Stimulated activated CD8-positive, alpha-beta memory T cell treated with anti-CD3 and anti-CD28 coated beads, Interleukin-12 subunit alpha, Interleukin-12 subunit beta, amount 100 ng/mL, for 24 hours (primary cell): Measurements from ENCODE around the gene CAMTA1.
"Not testable (repeated sequence)": the region's sequence is repeated elsewhere in the genome, so short reads cannot be mapped to it uniquely, and the experiment has no call there.

Experiments
- DNase-seq: peaks from one replicate; pipeline ENCODE4 v3.0.0-alpha.2; 2020; ENCODE audit errors: extremely low read depth

CAMTA1 gene

DNA sequence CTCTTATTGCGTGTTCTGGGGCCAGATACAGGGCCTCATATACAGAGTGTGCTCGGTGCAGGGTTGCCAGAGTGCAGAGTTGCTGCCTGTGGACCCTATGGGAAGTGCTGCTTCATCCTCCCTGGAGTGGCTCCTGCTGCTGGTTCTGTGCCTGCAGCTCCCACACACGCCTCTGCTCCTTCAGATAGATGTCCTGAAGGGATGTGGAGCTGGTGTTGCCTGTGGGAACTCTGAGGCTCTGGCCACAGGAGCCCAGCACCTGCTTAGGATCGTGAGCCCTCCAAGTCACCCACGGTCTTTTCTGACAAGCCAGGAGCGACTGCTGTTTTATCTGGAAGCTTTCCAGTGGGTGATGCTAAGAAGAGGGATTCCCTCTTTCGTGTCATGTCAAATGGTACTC is 120.5 kb downstream of the CAMTA1 start:
- DNase-seq: no peak

DNA sequence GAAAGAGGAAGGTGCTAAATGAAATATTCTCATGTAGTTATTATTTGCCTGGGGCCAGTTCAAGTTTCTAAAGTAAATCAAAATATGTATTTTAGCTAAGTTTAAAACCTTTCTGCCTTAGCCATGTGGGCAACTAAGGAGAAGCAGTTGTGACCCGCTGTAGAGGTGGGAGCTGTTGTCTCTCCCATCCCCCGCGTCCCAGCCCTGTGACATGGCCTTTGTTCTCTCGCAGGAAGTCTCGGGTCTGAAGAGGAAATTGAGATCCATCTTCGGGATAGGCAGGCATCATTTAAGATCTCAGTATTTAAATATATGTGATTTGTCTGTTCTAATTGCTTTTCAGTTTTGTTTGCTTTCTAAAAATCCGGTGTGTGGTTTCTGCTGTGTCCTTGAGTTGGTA is 121.5 kb downstream of the CAMTA1 start:
- no peak for DNase-seq

DNA sequence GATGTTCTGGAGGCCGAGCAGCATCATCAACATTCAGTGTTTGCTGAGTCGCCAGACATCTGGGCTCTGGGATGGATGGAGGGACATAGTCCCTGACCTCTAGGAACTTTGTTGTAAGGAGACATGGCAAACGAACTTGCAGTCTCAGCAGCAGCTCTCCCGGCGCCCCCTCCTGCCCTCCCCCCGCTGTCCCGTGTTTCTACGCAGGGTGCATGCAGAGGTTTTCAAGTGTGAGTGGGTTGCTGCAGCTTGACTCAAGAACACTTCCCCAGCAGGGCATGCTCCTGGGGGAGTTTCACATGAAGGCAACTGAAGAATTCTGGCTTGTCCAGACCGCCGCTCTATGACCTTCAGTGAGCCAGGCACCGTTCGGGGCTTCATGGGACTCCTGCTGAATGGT is 121.9 kb downstream of the CAMTA1 start:
- no peak for DNase-seq

DNA sequence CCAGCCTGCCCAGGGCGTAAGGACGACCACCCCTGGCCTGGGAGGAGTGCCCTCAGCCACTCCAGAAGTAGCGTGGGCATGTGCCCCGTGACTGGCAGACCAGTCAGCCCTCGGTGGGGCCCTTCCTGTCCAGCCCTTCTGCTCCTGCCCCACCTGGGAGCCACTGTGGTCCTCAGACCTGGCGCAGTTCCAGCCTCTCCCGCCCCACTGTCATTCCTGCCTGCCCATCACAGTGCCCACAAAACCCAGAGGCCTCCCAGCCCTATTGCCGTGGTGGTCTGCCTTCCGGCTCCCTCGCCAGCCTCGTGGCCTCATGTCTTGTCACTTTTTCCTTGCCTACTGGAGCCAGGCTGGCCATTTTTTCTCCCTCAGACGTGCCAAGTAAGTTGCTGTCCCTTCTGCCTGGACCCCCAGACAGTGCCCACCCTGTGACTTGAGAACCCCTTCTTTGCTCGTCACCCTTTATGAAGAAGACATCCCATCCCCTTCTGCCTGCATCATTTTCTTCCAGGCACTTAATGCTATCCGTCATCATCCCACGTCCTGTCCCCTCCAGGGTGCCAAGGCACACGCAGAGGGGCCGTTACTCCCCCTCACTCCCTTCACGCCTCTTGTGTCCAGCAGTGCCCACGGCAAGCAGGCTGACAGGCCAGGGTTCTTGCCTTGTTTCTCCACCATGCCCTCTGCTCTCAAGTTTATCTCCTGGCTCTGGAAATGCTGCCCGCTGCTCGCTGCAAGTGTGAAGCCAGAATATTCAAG is 122.6 kb downstream of the CAMTA1 start:
- DNase-seq: no peak

DNA sequence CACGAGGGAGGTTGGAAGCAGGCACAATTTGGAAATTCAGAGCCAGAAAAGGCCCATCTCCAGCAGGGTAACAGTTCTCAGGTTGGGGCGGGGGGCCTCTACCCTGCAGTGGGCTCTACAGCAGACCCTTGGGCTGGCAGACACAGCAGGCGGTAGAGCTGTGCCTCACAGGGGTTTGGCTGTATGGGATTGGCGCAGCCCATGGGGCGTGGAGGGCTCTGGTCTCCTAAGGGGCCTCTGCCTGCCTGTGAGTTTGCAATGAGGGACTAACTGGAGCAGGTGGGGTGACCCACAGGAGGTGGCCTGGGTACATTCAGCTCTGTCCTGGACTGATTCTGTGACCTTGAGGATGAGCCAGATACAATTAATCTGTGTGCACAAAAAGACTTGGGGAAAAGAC is 124.1 kb downstream of the CAMTA1 start:
- DNase-seq: no peak

DNA sequence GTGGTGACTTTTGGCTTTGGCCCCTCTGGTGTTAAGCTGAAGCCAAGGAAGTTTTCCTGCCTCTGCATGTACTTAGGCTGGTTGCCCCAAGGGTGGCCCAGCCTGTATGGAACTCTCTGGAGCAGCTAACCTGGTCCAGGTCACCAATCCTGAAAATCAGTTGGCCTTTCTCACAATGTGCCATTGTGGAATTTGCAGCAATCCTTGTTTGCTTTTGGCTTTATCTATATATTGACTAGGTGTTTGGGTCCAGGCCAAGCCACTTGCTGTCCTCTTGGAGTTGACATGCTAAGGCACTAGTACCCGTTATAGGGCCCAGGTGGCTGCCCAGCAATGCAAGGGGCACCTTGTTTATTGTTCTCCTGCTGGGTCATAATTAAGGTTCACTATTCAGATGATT is 124.6 kb downstream of the CAMTA1 start:
- DNase-seq: no peak

DNA sequence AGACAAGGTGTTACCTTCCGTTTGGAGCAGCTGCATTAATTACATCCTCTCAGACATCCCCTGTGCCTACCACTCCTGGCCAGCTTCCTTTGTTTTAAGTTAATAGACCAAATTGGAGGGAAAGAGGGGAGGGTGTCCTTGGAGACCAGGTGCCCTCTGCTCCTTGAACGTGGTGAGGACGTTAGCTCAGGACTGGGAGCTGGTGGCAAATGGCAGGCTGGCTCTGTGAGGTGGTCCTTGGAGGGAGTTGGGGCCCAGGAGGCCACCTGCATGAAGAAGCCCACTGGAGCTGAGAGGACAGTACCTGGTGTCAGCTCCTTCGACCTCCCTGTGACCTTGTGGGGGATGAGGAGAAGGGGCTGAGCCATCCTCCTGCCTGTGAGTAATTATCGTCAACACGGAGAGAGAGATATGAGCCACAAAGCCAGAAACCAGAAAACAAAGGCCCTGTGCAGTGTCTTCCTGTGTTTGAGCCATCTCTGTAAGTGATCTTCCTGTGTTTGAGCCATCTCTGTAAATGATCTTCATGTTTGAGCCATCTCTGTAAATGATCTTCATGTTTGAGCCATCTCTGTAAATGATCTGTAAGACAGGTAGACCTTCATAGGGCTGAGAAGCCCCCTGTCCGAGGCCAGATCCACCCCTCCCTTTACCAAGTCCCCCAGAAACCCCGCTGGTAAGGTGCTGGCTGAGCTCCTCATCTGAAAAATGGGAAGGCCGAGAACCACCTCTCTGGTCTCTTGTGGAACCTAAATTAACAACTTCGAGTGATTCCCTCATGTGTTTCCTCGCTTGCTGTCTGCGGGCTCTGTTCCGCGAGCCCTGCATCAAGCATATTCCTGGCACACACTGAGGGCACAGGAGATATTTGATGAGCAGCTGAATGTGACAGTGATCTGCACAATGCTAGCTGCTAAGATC is 126.0 kb downstream of the CAMTA1 start:
- no peak for DNase-seq

DNA sequence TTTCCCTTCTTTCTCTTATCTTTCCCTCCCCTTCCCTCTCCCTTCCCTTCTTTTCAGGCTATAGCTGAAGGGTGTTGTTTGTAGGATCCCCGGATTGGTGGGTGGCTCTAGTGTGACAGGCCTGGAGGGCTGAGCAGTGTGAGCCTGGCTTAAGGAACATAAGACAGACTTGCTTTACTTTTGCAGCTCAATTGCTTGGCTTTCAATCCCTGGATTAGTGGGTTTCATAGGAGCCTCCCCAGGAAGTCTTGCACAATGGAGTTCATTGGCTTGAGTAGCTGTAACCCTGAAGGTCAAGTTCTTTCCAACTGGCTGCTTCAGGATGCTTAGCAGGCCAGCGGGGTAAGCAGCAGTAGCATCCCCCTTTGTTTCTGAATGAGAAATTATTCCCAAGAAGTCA is 126.7 kb downstream of the CAMTA1 start:
- no peak for DNase-seq

DNA sequence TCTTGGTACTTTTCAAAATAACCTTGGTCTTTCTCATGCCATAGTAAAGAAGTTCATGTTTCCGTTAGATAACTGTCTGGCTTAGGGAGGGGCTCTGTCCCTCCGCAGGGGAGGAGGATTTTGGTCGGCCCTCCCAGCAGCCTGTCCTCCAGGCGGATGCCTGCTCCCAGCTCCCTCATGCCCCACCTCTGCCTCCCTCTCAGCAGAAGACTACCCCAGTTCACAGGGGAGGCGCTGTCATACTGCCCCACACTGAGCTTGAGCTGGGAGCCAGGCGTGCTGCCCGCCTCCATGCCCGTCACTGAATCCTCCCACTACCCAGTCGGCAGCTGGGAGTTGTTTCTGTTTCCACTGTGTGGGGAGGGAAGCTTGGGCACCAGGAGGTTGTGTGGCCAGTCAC is 127.3 kb downstream of the CAMTA1 start:
- no peak for DNase-seq

DNA sequence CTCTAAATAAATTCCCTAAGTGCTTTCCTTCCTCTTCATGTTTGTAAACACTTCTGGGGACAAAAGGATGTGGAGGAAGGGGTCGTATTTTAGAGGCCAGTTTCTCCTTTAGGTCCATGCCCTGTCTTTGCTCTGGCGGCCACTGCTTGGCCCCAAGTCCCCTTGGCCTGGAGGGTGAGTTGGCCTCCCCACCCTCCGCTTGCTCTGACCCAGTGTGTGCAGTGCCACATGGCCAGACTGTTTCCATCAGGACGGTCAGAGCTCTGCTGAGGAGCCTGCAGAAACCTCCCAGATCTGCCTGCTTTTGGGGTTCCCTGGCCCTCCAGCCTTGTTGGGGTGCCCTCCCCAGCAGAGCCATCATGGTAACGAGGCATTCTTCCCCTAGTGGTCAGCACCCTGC is 127.8 kb downstream of the CAMTA1 start:
- DNase-seq: no peak

DNA sequence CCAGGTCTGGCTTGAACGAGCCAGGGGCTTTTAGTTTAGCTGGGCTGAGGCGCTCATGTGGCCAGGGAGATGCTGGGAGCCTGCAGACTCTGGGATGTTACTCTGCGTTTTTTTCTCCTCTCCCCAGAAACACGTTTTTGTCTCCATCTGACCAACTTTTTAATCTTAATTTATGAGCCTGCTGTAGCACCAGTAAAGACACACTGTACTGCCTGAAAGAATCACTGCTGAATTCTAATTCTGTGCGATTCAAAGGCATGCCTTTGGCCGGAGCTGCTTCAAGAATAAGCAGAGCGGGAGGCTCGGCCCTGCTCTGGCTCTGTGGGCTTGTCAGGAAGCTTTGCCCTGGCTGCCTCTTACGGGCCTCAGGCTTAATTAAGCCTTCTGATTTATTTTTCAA is 129.5 kb downstream of the CAMTA1 start:
- DNase-seq: no peak

DNA sequence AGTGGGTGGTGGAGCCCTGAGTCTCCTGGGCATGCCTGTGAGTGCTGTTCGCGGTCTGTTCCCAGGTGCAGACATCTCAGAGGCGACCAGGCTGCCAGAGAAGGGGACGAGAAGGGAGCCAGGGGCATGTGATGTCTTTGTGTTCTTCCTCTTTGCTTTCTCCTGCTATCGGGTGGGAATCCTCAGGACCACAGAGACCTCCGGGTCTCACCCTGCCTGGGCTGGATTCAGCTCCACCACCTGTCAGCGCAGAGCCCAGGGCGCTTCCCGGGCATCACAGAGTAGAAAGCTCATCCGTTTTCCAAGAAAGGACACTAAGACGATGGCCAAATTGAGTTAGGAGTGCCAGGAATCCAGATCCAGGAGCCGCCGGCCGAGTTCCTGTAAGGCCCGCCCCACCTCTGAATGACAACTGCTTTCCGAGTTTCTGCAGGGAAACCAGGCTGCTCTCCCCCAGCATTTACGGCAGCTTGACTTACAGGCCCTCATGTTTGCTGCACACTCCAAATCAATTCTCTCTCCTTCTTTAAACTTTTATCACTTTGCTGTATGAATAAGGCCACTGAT is 130.8 kb downstream of the CAMTA1 start:
- no peak for DNase-seq

DNA sequence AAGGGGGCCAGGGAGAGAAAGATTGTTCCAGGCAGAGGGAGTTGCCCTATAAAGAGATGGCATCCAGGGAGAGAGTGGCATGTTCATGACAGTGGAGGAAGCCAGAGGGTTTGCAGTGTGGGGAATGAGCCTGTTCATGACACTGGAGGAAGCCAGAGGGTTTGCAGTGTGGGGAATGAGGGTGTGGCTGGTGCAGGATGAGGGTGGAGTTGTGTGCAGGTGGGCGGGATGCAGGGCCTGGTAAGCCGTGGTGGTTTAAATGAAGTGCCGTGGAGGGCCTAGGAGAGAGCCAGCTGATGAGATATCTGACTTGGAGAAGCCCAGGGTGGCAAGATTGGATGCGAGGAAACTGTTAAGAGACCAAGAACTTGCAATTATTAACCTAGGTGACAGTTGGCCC is 131.8 kb downstream of the CAMTA1 start:
- no peak for DNase-seq

DNA sequence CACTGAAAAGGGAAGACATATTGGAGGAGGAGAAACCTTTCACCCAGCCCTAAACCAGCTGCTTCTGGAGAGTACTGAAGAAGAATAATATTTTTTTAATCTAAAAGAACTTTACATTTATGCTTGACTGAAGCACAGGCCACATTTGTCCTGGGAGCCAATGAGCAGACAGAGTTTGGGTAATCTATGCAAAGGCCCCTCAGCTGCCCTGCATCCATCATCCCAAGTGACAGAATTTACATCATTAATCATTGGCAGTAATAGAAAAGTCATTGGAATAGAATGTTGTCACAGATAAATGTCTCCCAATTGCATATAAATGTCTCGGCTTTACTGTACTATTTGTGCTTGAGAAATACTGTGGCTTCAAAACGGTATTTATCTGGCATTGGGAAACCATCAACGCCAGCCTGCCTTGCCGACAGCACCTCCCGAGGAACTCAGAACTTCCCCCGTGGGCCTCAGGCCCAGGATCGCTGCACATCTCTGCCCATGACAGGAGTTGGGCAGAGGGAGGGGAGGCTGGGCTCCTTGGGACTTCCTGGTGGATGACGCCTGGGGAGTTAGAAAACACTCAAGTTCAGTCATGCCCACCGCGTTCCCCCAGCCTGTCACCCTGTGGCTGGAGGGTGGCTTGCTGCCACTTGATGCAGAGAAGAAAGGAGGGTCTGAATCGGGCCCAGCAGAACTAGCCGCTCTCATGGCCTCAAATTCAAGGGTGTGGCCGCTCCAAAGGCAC is 133.1 kb downstream of the CAMTA1 start:
- no peak for DNase-seq

DNA sequence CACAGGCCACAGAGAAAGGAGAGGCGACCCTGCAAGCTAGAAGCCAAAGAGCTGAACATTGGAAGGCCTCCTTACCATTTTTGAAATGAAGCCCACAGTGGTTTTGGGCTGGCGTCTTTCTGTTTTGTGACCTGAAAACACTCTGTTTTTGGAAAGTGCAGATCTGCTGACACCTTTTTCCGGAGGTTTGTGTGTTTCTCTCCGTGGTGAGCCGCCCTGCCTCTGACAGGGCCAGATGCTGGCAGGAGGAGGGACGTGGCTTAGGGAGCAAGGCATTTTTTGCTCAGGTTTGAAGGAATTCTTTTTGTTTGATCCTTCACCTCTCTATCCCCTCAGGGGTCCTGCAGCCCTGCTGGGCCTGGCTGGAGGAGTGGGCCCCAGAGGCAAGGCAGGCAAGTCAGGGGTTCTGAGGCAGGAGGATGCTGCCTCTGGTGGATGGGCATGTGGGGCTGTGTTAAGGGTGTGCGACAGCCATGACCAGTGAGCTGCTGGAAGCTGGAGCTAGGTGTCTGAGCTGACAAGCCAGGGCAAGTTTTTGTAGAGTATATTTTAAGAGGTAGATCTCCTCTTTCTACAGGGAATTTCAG is 133.8 kb downstream of the CAMTA1 start:
- no peak for DNase-seq

DNA sequence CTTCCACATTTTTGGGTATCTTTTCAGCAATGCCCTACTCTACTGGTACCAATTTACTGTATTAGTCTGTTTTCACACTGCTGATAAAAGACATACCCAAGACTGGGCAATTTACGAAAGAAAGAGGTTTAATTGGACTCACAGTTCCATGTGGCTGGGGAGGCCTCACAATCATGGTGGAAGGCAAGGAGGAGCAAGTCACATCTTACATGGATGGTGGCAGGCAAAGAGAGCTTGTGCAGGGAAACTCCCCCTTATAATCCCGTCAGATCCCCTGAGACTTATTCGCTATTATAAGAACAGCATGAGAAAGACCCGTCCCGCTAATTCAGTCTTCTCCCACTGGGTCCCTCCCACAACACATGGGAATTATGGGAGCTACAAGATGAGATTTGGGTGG is 136.3 kb downstream of the CAMTA1 start:
- not testable (repeated sequence) for DNase-seq

DNA sequence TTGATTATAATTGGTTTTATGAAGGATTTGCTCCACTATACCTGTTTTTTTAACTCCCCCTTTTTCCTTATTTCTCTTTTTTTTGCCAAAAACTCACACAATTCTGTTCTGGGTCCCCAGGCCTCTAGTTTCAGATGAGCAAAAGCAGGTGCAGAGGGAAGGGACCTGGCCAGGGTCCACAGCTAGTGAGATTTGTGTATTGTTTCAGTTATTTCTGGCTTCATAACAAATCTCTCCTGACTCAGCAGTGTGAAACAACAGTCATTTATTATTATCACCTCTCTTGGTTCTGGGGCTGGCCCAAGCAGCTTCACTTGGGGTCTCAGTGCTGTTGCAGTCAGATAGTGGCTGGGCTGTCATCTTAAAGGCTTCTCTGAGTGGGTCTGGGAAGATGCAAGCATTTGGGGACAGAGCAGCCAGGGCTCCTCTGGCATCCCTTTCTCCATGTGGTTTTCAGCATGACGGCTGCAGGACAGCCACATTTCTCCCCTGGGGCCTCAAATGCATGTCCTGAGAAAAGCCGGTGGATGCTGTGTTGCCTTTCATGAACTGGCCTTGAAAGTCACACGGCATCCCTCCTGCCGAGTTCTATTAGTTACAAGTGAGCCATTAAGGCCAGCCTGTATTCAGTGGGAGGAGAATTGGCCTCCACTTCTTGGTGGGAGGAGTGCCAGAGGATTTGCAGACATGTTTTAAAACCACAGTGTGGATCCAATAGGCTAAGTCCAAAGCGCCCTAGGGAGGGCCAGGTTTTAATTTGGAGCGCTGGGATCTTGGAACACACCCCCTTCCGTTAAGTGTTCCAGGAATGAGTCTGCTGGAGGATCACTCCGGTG is 137.1 kb downstream of the CAMTA1 start:
- DNase-seq: no peak

DNA sequence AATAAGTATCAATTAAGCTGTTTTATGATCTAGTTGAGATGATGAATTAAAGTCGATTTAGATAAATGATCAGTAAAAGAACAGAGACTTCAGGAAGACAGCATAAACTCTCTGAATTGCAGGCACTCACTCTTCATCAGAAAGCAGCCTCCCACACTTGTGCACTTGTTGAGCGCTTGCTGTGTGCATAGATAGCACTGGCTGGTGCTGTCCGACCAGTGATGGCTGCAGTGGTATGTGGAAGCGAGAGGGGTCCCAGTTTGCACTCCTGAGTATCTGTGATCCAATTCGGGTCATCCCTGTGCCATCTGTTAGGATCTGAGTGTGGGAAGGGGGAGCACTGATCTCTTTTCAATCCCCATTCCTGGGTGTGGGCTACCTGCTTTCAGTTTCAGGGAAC is 137.8 kb downstream of the CAMTA1 start:
- DNase-seq: no peak

DNA sequence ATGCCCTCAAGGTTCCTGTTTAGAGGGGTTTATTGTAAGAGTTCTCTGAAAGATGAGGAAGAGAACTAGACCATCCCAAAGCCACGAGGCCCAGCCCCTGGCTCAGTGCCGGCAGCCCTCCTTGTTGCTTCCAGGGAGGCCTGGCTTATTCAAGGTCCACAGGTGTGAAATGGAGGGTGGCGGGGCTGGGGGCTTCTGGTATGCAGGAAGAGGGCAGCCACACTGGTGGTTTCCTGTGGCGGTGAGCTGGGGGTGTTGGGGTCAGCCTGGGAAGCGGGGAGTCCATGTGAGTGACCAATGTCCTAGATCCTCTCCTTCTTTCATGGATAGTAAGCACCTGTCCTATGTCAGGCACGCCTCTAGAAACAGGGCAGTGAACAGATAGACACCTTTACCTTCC is 138.2 kb downstream of the CAMTA1 start:
- DNase-seq: no peak

DNA sequence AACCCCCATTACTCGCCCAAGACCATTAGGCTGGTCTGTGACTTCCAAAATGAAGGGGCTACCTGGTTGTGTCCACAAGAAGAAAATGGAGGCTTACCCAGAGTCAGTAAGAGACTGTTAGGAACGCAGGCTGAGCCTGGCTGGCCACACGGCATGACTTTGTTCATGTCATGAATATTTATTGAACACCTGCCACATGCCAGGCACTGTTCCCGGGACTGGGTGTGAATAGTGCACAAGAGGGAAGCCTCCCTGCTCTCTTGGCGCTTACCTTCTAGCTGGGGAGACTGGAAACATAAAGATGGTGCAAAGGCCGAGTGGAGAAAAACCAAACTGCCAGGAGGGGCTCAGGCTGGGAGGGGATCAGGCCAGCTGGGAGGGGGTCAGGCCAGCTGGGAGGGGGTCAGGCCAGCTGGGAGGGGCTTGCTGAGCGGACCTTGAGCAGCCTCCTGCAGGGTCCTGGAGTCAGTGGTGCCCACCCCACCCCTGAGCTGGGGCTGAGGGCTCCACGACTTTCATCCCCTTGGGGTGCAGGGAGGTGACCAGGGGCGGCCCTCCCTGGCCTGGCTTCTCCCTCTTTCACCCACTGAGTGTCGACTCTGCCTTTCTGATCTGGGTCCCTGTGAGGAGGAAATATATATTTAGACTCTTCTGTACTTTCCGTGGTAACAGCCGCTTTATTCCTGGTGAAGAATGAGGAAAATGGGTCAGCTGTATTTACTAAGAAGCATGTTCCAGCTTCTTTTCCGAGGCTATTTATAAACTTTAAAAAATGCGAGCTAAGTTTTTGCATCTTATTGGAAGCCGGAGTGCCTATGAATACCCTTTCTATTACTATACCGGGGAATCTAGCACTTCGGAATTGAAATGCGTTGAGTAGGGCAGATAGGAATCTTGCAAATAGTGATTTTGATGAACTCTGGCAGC is 139.0 kb downstream of the CAMTA1 start:
- DNase-seq: no peak
